AG20443 (cell line): ENCODE measurements around the gene YIF1B.

Experiments used
- DNase-seq: peaks from one replicate; pipeline ENCODE4 v3.0.0; 2012; ENCODE audit warnings: low spot score, mixed read lengths

The YIF1B gene

DNA sequence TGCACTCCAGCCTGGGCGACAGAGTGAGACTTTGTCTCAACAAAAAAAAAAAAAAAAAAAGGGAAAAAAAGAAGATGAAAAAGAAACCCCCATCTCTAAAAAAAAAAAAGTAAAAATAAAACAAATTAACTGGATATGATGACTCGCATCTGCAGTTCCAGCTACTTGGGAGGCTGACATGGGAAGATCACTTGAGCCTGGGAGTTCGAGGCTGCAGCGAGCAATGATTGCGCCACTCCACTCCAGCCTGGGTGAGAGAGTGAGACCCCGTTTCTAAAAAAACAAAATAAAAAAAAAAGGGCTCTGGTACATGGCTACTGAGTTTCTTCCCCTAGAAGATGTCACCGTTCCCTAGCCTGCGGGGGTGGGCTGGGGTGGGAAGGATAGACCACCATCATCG lies 17.5 kb upstream of the YIF1B start:
- DNase-seq, result no peak

DNA sequence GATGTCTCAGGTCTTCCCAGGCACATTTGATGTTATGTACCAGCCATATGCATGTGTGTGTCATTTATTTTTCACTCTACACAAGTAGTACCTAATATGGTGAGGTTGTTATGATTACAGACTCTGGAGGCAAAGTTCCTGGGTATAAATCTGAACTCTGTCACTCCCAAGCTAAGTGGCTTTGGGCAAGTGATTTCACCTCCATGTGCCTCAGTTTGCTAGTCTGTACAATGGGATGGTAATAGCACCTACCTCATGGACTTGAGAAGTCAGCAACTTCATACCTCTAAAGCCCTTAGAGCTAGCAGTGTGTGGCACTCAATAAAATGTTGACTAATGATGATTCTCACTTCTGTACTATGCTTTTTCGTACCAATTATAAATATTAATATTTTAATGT lies 16.0 kb upstream of the YIF1B start:
- DNase-seq, result no peak

- DNase-seq, result no peak
These were observed 13.9 kb upstream of the YIF1B start for GRCh38 chr19:38329651-38330050.

GRCh38 chr19:38326591-38326990 lies 10.8 kb upstream of the YIF1B start:
- DNase-seq, result no peak

GRCh38 chr19:38324431-38324830 lies 8.7 kb upstream of the YIF1B start:
- DNase-seq, result no peak

GRCh38 chr19:38323291-38323690 lies 7.5 kb upstream of the YIF1B start:
- no peak for DNase-seq

DNA sequence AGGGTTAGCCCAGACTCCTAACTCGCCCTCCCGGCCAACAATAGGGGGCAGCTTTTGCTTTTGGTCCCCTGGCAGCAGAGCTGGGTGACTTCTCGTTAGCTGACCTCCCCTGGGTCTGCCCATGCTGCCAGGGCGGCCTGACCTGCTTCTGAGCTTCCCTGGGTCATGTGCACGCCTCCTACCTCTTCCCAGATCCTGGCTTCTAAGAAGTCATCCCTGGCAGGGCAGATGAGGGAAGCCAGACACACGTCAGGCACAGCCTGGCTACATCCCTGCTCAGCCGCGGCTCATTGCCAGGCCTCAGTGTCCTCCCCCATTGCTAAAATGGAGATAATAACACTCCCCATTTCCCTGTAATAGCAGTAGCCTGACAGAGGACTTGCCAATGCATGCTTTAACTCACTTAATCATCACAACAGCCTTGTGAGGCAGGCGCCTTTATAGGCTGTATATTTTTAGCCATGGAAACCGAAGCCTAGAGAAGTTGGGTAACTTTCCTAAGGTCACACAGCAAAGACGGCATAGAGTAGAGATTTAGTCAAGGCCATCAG lies 6.0 kb upstream of the YIF1B start:
- DNase-seq, result peak; percentile 73

- no peak for DNase-seq
These were observed 5.2 kb upstream of the YIF1B start for GRCh38 chr19:38320969-38321339.

DNA sequence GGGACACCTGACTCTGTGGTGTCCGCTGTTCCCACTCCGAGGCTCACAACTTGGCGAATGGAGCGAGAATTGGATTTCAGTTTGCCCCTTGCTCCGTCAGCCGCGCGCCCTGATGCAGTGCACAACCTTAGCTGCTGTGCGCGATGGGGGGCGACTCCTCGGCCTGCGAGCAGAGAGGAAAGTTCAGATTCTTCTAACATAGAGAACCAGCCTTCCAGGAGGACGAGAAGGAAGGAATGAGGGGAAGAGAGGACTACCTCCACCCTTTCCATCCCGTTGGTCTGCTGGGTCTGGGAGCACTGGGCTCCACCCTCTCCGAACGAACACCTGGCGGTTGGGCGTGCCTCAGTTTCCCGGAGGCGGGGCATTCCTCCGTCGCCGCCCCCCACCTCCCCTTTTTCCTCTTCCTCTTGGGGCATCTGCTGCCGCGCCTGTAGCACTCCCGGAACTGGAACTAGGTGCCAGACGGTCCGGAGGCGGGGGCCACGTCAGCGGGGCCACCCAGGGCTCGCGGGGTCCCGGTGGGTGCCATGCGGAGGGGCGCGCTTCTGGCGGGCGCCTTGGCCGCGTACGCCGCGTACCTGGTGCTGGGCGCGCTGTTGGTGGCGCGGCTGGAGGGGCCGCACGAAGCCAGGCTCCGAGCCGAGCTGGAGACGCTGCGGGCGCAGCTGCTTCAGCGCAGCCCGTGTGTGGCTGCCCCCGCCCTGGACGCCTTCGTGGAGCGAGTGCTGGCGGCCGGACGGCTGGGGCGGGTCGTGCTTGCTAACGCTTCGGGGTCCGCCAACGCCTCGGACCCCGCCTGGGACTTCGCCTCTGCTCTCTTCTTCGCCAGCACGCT lies 3.9 kb upstream of the YIF1B start, which contains the start of gene KCNK6:
KCNK6 (plus strand) TSS at position 425 of the 838 bp plus-strand sequence; CDS start at position 531, 106 bp downstream.
- peak; percentile 51 for DNase-seq

DNA sequence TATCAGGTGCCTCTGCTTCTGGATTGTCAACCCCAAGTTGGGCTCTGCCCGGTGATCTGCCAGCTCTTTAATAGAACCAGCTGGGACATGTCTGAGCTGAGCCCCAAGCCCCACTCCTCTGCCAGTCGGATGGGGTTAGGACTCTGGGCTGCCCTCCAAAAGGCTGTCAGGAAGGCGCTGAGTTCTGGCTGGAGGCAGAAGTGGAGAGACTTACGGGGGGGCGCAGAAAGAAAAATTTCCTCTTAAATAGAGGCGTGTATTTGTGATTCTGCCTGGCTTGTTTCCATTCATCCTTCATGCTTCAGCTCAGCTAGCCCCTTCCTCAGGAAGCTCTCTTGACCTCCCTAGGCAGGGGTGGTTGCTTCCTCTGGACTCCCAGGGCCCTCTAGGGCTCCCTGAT lies 2.9 kb upstream of the YIF1B start:
- DNase-seq, result no peak

DNA sequence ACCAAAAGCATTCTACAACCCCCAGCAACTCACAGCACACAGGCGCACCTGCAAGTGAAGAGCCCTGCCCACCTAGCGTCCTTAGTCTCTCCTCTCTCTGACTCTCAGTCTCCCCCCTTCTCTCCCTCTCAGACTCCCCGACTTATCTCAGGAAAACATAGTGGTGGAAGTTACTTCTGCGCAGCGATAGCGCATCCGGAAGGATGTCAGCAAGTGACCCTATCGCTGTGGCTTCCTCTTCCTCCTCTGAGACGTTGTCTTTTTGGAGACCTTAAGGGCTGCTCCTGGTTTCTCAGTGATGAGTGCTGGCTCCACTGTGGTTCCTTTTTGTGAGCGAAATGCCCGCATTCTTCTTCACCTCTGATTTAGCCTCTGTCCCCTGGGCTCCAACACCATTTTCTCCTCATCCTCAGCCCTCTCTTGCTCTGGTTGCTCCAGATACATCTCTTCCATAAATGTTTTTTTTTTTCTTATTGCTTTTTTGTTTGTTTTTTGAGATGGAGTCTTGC lies 1.4 kb upstream of the YIF1B start:
- no peak for DNase-seq

- DNase-seq, result no peak
These were observed 825 bp upstream of the YIF1B start for GRCh38 chr19:38316477-38317067.

GRCh38 chr19:38310986-38311385 lies 4.8 kb downstream of the YIF1B start:
- DNase-seq, result no peak

GRCh38 chr19:38310279-38310670 lies 5.5 kb downstream of the YIF1B start:
- DNase-seq, result no peak

- no peak for DNase-seq
These were observed 6.0 kb downstream of the YIF1B start for GRCh38 chr19:38309615-38310278.

DNA sequence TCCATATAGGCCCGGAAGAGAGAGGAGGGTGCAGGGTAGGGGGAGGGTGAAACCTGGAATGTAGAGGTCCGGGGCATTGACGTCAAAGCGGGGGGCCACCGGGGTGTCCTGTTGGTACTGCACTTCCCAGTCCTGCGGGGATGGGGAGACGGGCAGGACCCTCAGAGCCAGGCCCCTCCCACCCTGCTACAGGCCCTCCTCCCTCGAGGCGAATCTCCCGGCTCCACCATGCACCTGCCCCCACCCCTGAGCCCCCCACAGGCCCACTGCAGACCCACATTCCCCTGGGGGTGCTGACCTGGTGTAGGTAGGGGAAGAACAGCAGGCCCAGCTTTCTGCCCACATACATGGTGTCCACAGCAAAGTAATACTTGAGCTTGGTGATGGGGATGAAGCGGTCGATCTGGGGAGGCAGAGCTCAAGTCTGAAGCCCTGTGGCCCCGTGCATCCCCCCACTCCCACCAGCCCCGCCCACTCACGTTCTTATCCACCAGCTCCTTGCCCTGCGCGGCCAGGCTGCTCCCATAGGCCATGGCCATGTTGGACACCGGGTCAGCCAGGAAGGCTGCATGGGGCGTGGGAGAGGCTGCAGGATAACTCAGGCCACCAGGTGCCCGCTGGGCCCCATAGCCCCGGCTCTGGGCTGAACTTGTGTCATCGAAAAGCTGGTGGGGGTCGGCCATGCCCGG lies 6.7 kb downstream of the YIF1B start:
- no peak for DNase-seq

GRCh38 chr19:38308006-38308766 lies 7.6 kb downstream of the YIF1B start:
- DNase-seq, result no peak

GRCh38 chr19:38307597-38307996 lies 8.2 kb downstream of the YIF1B start:
- no peak for DNase-seq

DNA sequence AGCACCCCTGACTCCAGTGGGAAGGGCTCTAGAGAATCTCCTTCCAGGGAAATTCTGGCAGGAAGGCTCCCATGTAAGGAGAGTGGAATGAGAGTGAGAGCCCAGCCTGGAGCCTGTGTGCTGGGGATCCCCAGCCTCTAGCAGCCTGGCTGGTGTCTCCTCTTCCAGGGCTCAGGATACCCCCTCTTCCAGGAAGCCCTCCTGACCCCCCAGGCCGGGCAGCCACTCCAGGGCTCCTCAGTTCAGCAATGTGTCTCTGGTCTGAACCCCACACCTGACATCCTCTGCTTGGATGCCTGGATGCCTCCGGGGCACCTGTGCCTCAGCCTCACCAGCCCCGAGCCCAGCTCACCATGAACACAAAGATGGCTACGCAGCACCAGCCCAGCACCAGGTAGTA lies 8.7 kb downstream of the YIF1B start:
- DNase-seq, result no peak

DNA sequence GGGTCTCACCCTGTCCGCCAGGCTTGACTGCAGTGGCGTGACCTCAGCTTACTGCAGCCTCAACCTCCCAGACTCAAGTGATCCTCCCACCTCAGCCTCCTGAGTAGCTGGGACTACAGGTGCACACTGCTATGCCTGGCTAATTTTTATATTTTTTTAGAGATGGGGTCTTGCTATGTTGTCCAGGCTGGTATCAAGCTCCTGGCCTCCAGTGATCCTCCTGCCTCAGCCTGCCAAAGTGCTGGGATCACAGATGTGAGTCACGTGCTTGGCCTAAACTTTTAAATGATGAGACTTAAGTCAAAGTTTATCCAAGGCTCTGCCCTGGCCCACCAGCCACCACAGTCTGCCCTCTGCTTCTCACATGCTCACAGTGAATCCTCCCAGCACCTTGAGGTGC lies 9.5 kb downstream of the YIF1B start:
- DNase-seq, result no peak

DNA sequence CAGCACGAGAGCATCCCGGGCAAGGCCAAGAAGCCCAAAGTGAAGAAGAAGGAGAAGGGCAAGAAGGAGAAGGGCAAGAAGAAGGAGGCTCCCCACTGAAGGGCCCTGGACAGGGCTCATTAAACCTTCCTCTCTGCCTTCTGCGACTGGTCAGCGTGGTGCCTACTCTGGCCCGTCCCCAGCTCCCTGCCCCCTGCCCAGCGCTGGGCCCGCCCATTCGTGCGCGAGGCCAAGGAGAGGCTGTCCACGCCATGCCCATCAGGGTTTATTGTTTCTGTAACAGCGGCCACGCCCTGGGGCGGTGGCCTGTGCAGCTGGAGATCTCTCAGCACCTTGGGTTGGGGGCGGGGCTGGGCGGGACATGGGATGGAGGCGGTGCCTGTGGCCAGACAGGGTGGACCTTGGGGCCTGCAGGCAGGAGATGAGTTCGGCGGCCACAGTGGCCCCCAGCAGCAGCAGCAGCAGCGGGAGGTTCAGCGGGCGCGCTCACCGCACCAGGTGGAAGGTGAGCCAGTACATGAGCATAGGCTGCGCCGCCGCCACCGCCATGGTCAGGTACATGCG lies 10.8 kb downstream of the YIF1B start:
- no peak for DNase-seq
